Hematopoietic multipotent progenitor cell treated with erythropoietin and hydrocortisone succinate and interleukin-3 and kit ligand, for 15 days (in vitro differentiated cells): Measurements from ENCODE around the gene PAK5.

Experiments
- DNase-seq: peaks from one replicate; pipeline ENCODE4 v3.0.0-alpha.2; 2015; ENCODE audit warnings: low spot score

PAK5 gene

GRCh38 chr20:9616455-9616805 lies 222.4 kb downstream of the PAK5 start:
- DNase-seq: no peak

- no peak for DNase-seq
Observed at GRCh38 chr20:9615766-9616454, 223.0 kb downstream of the PAK5 start.

DNA sequence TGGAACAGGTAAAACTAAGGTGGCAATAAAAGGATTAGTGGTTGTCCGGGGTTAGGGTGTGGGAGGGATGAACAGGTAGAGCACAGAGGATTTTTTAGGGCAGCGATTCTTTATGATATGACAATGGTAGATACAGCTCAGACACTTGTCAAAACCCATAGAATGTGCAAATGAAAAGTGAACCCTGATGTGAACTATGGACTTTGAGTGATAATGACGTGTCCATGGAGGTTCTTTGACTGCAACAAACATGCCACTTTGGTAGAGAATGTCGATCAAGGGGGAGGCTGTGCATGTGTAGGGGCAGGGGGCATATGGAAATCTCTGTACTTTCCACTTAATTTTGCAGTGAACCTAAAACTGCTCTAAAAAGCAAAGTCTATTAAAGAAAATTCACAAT lies 223.8 kb downstream of the PAK5 start:
- DNase-seq: no peak

DNA sequence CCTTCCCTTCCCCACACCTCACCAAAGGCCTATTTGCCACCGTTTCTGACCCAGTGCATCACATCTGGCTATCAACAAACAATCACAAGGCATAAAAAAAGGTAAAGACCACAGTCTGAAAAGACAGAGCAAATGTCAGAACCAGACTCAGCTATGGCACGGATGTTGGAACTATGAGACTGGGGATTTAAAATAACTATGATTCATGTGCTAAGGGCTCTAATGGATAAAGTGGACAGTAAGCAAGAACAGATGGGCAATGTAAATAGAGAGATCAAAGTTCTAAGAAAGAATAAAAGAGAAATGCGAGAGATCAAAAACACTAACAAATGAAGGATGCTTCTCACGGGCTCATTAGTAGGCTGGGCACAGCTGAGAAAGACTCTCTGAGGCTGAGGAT lies 225.0 kb downstream of the PAK5 start:
- DNase-seq: no peak

- no peak for DNase-seq
Observed at GRCh38 chr20:9611921-9612320, 227.0 kb downstream of the PAK5 start.

- no peak for DNase-seq
Observed at GRCh38 chr20:9610665-9611064, 228.2 kb downstream of the PAK5 start.

GRCh38 chr20:9609887-9610502 lies 228.9 kb downstream of the PAK5 start:
- DNase-seq: peak; percentile 29

GRCh38 chr20:9608639-9609340 lies 230.1 kb downstream of the PAK5 start:
- DNase-seq: no peak

DNA sequence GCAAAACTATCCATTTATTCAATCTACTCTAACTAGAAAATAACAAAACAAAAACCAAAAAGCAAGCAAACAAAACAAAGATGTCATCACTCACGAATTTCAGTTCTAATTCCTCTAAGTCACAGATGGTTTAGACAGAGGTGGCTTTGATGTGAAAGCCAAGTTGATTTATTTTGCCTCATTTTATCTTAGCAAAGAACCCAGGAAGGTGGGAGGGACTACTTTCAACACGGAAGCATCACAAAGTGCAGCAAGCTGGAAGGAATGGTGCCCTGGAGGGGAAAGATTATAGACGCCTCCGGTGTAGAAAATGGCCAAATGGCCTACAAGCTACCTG lies 236.1 kb downstream of the PAK5 start:
- DNase-seq: no peak

- no peak for DNase-seq
Observed at GRCh38 chr20:9600562-9600961, 238.3 kb downstream of the PAK5 start.

DNA sequence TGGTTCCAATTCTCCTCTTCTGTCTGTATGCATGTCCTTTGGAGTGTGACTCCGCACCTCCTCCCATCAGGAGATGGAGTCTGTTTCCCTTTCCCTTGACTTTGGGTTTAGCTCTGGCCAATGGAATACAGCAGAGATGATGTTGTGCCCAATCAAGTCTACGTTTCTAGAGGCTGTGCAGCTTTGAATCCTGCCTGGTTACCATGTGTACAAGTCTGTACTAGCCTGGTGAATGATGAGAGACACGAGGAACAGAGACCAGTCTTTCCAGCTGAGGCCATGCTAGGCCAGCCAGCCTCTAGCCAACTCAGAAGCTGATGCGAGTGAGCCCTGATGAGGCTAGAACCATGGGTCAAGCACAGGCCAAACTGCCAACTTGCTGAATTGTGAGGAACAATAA lies 241.3 kb downstream of the PAK5 start:
- no peak for DNase-seq

- DNase-seq: no peak
Observed at GRCh38 chr20:9595763-9596162, 243.1 kb downstream of the PAK5 start.

DNA sequence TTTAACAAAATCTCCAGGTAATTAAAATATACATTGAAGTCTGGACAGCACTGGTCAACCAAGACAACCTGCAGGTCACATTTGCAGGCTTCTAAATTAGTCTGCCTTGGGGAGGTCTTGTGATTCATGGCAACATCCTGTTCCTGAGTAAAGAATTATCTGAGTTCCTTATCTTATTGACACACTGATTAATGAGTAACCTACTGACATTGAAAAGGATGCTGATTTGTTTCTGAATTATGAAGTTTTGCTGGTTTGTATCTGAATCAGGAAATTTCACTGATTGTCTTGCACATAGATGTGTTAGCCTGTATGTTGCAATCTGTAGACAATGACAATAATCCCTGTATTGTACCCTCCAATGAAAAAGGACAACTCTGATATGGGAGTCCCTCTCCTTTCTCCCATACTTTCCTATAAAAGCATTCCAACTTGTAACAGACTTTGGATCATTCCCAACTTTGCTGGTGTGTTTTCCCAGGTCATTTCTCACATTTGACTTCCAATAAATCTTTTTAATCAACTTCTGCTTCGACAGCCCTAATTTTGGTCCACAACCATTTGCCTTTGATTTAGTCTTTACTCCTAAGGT lies 244.5 kb downstream of the PAK5 start:
- DNase-seq: no peak

DNA sequence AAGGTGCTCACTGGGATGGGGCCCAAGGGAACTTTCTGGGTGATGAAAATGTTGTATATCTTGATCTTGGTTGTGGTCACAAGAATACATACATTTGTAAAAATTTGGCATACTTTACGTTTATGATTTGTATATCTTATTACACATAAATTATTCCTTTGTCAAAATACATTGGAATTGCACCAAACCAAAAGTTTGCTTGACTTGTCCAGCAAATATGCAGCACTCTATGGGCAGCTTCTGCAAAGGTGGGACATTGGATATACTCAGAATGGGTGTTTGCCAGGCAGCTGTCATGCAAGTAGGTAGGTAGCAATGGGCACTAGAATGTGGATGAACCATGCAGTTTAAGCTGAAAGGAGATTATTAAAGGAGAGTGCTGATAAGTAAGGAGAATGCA lies 246.5 kb downstream of the PAK5 start:
- no peak for DNase-seq

GRCh38 chr20:9591080-9591479 lies 247.8 kb downstream of the PAK5 start:
- DNase-seq: no peak

GRCh38 chr20:9590189-9590588 lies 248.7 kb downstream of the PAK5 start:
- no peak for DNase-seq

DNA sequence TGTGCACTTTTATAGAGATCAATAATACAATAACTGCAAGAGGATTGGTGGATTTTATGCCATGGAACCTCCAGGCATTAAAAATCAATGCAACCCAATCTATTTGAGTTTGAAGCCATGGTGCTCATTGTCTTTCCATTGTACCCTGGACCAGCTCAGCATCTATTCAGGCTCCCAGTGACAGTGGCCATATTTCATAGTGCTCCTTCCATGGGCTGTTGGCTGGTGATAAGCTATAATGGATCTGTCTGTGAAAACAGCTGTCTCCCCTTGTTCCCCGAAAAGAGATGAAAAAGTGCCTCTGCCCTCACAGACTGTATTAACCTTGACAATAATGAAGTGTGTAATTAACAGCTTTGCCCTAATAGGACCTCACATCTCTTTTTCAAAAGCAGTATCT lies 250.2 kb downstream of the PAK5 start:
- no peak for DNase-seq

- no peak for DNase-seq
Observed at GRCh38 chr20:9583151-9583550, 255.7 kb downstream of the PAK5 start.

- DNase-seq: no peak
Observed at GRCh38 chr20:9582137-9582536, 256.7 kb downstream of the PAK5 start.

DNA sequence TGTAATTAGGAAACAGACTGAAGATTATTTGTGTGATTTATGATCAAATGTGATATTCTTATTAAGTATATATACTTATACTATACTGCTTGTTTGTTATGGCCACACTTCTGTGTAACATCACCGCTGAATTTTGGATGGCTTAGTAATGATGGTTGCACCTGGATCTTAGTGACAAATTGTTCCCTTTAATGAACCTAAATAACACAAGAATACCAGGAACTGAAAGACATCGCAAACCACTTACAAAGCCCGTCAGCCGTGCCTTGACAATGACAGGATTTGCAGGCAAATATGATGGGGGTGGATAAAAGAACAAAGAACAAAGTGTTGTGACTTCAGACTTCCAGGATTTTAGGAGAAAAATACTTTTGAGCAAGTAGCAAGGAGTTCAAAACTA lies 257.4 kb downstream of the PAK5 start:
- DNase-seq: no peak

DNA sequence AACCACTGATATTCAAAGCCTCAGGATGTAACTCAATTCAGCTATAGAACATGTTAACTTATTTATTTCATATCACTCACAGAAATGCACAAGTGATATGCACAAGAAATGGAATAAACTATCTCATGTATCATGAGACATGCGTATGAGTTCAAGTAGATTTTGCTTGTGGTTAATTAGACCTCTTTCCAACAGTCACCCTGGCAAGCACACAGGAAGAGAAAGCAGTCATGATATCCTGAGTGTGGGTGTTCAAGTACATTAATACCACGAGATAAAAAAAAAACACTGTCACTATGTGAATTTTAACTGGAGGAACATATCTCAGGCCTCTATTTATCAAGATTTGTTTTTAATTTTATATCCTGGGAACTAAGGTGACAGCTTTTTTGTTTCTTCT lies 260.3 kb downstream of the PAK5 start:
- DNase-seq: no peak

DNA sequence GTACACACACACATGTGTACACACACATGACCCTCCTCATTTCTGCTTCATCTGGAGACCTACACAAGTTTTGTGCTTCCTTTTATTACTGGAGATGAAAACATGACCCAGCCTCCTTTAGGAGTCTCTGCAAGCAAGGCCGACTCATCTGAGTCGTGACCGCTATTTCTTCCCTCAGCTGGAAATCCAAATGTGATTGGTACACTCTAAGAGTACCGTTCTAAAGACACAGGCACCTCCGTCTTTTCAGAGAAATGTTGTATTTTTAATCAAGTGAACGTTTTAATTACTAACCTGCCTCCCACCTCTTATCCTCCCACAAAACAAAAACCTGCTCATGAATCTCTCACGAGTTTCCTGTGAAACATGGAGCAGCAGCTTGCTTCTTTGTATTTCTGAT lies 261.5 kb downstream of the PAK5 start:
- no peak for DNase-seq

DNA sequence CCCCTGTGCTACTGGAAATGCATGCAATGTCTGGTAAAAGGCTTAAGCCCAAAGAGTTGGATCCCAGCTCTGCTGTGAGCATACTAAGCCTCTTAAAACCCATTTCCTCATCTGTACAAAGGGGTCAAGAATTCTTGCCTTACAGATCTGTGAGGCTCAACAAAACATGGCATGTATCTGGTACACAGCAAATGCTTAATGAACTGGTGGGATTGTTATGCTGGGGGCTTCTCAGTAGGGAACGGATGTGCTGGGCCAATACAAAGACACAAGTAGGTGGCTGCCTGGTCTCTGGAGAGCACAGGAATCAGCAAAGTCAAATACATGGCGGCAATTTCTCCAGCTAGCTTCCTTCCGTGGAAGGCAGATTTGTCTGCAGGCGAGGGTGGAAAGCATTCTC lies 262.2 kb downstream of the PAK5 start:
- DNase-seq: no peak
